BE2C (cell line): ENCODE data around the gene SPECC1L.

Source experiments
- DNase-seq: peaks from one replicate; pipeline ENCODE4 v3.0.0-alpha.2; 2020
- H3K27me3 ChIP-seq: fragments of 250-450 bp; sonication (Bioruptor Pico); 2 replicates; pipeline ENCODE4 v1.5.1; 2020; ENCODE audit warnings: mild to moderate bottlenecking
- H3K36me3 ChIP-seq: fragments of 250-450 bp; sonication (Bioruptor Pico); 2 replicates; pipeline ENCODE4 v1.5.1; 2020; ENCODE audit warnings: mild to moderate bottlenecking
- H3K4me1 ChIP-seq: fragments of 250-450 bp; sonication (Bioruptor Pico); 2 replicates; pipeline ENCODE4 v1.5.1; 2020
- H3K4me3 ChIP-seq: 2 replicates; pipeline ENCODE4 v1.5.1; 2011; ENCODE audit warnings: low read depth, low read length
- H3K9me3 ChIP-seq: fragments of 250-450 bp; sonication (Bioruptor Pico); 2 replicates; pipeline ENCODE4 v1.5.1; 2020
- CTCF ChIP-seq: IDR thresholded peaks from 2 replicates; pipeline ENCODE4 v1.5.1; 2012; ENCODE audit warnings: mild to moderate bottlenecking, low read depth, low read length

SPECC1L gene

GRCh38 chr22:24455751-24456426 lies 185.3 kb downstream of the SPECC1L start:
- TF ChIP-seq CTCF, result no peak
- H3K4me1 ChIP-seq, result peaks cover 11% of the 10 kb centered on the region
- no peaks in the 10 kb centered on the region for H3K36me3 ChIP-seq
- H3K4me3 ChIP-seq, result no peak overlapping the region
- H3K27me3 ChIP-seq, result no peaks in the 10 kb centered on the region
- 0 out of 2 replicates have a peak, but pooled peaks cover 3% of the 10 kb centered on the region for H3K9me3 ChIP-seq
- DNase-seq, result no peak

- H3K27me3 ChIP-seq, result no peaks in the 10 kb centered on the region
- H3K4me1 ChIP-seq, result peaks cover 6% of the 10 kb centered on the region
- TF ChIP-seq CTCF, result no peak
- no peak overlapping the region for H3K4me3 ChIP-seq
- DNase-seq, result no peak
- no peaks in the 10 kb centered on the region for H3K36me3 ChIP-seq
- H3K9me3 ChIP-seq, result no peaks in the 10 kb centered on the region
Observed at GRCh38 chr22:24457894-24458420, 187.3 kb downstream of the SPECC1L start.

- Histone ChIP-seq H3K27me3 (no peaks in the 10 kb centered on the region), H3K4me3 (no peak overlapping the region), H3K36me3 (no peaks in the 10 kb centered on the region), H3K4me1 (peaks cover 6% of the 10 kb centered on the region), H3K9me3 (no peaks in the 10 kb centered on the region)
- no peak for TF ChIP-seq CTCF
- no peak for DNase-seq
Observed at GRCh38 chr22:24459911-24460310, 189.3 kb downstream of the SPECC1L start.

GRCh38 chr22:24460418-24461089 lies 189.9 kb downstream of the SPECC1L start:
- no peak overlapping the region for H3K4me3 ChIP-seq
- no peak for DNase-seq
- H3K9me3 ChIP-seq, result no peaks in the 10 kb centered on the region
- no peaks in the 10 kb centered on the region for H3K27me3 ChIP-seq
- no peaks in the 10 kb centered on the region for H3K36me3 ChIP-seq
- H3K4me1 ChIP-seq, result peaks cover 6% of the 10 kb centered on the region
- TF ChIP-seq CTCF, result no peak

GRCh38 chr22:24463071-24463760 lies 192.6 kb downstream of the SPECC1L start:
- Histone ChIP-seq H3K9me3 (no peaks in the 10 kb centered on the region), H3K4me3 (no peak overlapping the region), H3K4me1 (peaks cover 6% of the 10 kb centered on the region), H3K36me3 (no peaks in the 10 kb centered on the region), H3K27me3 (no peaks in the 10 kb centered on the region)
- no peak for TF ChIP-seq CTCF
- no peak for DNase-seq
